MV-4-11 (cell line): ENCODE results near the gene ZBTB38.

Experiments
- DNase-seq: peaks from one replicate; lab custom pipeline; 2025; lab: John Stamatoyannopoulos, UW

ZBTB38 gene

GRCh38 chr3:141338881-141339280, 29.4 kb upstream of the ZBTB38 start:
- DNase-seq = no peak

- no peak for DNase-seq
Observed at GRCh38 chr3:141341536-141341935, 26.8 kb upstream of the ZBTB38 start.

- no peak for DNase-seq
Observed at GRCh38 chr3:141342386-141342785, 25.9 kb upstream of the ZBTB38 start.

- DNase-seq = peak; percentile 10
Observed at GRCh38 chr3:141343077-141343476, 25.2 kb upstream of the ZBTB38 start.

GRCh38 chr3:141343865-141344271, 24.4 kb upstream of the ZBTB38 start:
- no peak for DNase-seq

- DNase-seq = no peak
Observed at GRCh38 chr3:141345528-141345927, 22.8 kb upstream of the ZBTB38 start.

- no peak for DNase-seq
Observed at GRCh38 chr3:141346007-141346406, 22.3 kb upstream of the ZBTB38 start.

- DNase-seq = peak; percentile 87
Observed at GRCh38 chr3:141346418-141346817, 21.9 kb upstream of the ZBTB38 start.

- DNase-seq = no peak
Observed at GRCh38 chr3:141346839-141347238, 21.5 kb upstream of the ZBTB38 start.

GRCh38 chr3:141348837-141349236, 19.5 kb upstream of the ZBTB38 start:
- DNase-seq = no peak

GRCh38 chr3:141349711-141350110, 18.6 kb upstream of the ZBTB38 start:
- no peak for DNase-seq

GRCh38 chr3:141350666-141351065, 17.6 kb upstream of the ZBTB38 start:
- DNase-seq = no peak

GRCh38 chr3:141352262-141352984, 15.9 kb upstream of the ZBTB38 start:
- no peak for DNase-seq

- no peak for DNase-seq
Observed at GRCh38 chr3:141353652-141354495, 14.4 kb upstream of the ZBTB38 start.

GRCh38 chr3:141354517-141354916, 13.8 kb upstream of the ZBTB38 start:
- DNase-seq = no peak

- no peak for DNase-seq
Observed at GRCh38 chr3:141355242-141355641, 13.1 kb upstream of the ZBTB38 start.

GRCh38 chr3:141356046-141356445, 12.3 kb upstream of the ZBTB38 start:
- DNase-seq = no peak

- DNase-seq = peak; percentile 41
Observed at GRCh38 chr3:141360888-141361598, 7.3 kb upstream of the ZBTB38 start.

- DNase-seq = no peak
Observed at GRCh38 chr3:141362736-141363135, 5.6 kb upstream of the ZBTB38 start.

GRCh38 chr3:141365201-141365600, 3.1 kb upstream of the ZBTB38 start:
- DNase-seq = no peak

- DNase-seq = no peak
Observed at GRCh38 chr3:141366285-141367037, 1.8 kb upstream of the ZBTB38 start.
